Esophagus squamous epithelium (tissue), 4 donors: ENCODE data around the gene UAP1L1.

ENCODE experiments used
- CTCF ChIP-seq, 6 experiments: fragments of 450-650 bp in 4 of 6; fragments of 200-600 bp in 2 of 6; sonication (generic) in 2 of 6; IDR thresholded peaks; one replicate each; pipeline ENCODE4 v1.5.1; 2016 to 2019; ENCODE audit warnings: antibody characterized with exemption in 6 of 6, mild to moderate bottlenecking in 4 of 6, moderate library complexity in 4 of 6
- POLR2A ChIP-seq, 4 donors: fragments of 450-650 bp; IDR thresholded peaks; one replicate each; pipeline ENCODE4 v1.6.1; 2017; ENCODE audit warnings: antibody characterized with exemption in 4 of 4, mild to moderate bottlenecking in 4 of 4, moderate library complexity in 3 of 4

GRCh38 chr9:137116728-137117127 lies 39.4 kb downstream of the UAP1L1 start:
- no peak for TF ChIP-seq POLR2A (IDR thresholded peaks at IDR 0.05)
- no peak for TF ChIP-seq CTCF (IDR thresholded peaks at IDR 0.05)
